RWPE1 (cell line): ENCODE measurements around the gene HHIP.

ENCODE experiments used
- CTCF ChIA-PET: fragments of 350-600 bp; sonication (Branson Sonifier 250); formaldehyde crosslinking; extraction: SDS; loops from one replicate; lab custom pipeline; 2021; lab: Yijun Ruan, JAX
- POLR2A ChIA-PET: fragments of 400-600 bp; formaldehyde crosslinking; extraction: SDS; loops from one replicate; lab custom pipeline; 2020; ENCODE audit warnings: antibody characterized with exemption; ENCODE audit not compliant: low non-redundant PET; lab: Yijun Ruan, JAX
- DNase-seq: peaks from one replicate; pipeline ENCODE4 v3.0.0; 2012; ENCODE audit warnings: low spot score
- H3K27ac ChIP-seq: fragments of 450-650 bp; 2 replicates; pipeline ENCODE4 v1.5.1; 2017
- CTCF ChIP-seq: fragments of 450-650 bp; conservative IDR thresholded peaks from 2 replicates; pipeline ENCODE4 v1.5.1; 2017; ENCODE audit warnings: low read depth, mild to moderate bottlenecking

The HHIP gene

GRCh38 chr4:144733566-144733965 lies 87.6 kb downstream of the HHIP start:
- ChIA-PET POLR2A (no interaction called here), CTCF (interaction anchor here (0.6 kb wide), 1 partner anchor 414 kb away, joined by 4 read pairs; no protein-coding TSS in a partner anchor)
- no peak for TF ChIP-seq CTCF
- DNase-seq: no peak
- no peak overlapping the region for H3K27ac ChIP-seq

GRCh38 chr4:144734522-144734921 lies 88.6 kb downstream of the HHIP start:
- CTCF ChIA-PET: no interaction called here
- POLR2A ChIA-PET: no interaction called here
- H3K27ac ChIP-seq: no peak overlapping the region
- peak; percentile 26 for DNase-seq
- no peak for TF ChIP-seq CTCF

- ChIA-PET POLR2A (no interaction called here), CTCF (no interaction called here)
- TF ChIP-seq CTCF: no peak
- no peak overlapping the region for H3K27ac ChIP-seq
- DNase-seq: no peak
These were observed 92.7 kb downstream of the HHIP start for GRCh38 chr4:144738649-144739048.

- CTCF ChIA-PET: no interaction called here
- no peak overlapping the region for H3K27ac ChIP-seq
- POLR2A ChIA-PET: no interaction called here
- no peak for DNase-seq
- no peak for TF ChIP-seq CTCF
These were observed 93.6 kb downstream of the HHIP start for GRCh38 chr4:144739511-144740033.

GRCh38 chr4:144740316-144740715 lies 94.4 kb downstream of the HHIP start:
- ChIA-PET CTCF (no interaction called here), POLR2A (no interaction called here)
- TF ChIP-seq CTCF: no peak
- H3K27ac ChIP-seq: no peak overlapping the region
- DNase-seq: no peak

GRCh38 chr4:144748814-144749555 lies 103.0 kb downstream of the HHIP start:
- no peak overlapping the region for H3K27ac ChIP-seq
- CTCF ChIA-PET: interaction anchor here (0.6 to 0.7 kb wide), 2 partner anchors 196 to 246 kb away, joined by 3 to 6 read pairs; no protein-coding TSS in a partner anchor
- POLR2A ChIA-PET: no interaction called here
- no peak for DNase-seq
- TF ChIP-seq CTCF: no peak
